ENCODE measurements around the gene OAS2. TPM values are rescaled to one million over a fixed set of nuclear protein-coding genes. Genes with fewer than 3 reads are reported as not detected.

The OAS2 gene
- total RNA-seq, 1 experiment from 2014 or later, result 0.25 TPM

DNA sequence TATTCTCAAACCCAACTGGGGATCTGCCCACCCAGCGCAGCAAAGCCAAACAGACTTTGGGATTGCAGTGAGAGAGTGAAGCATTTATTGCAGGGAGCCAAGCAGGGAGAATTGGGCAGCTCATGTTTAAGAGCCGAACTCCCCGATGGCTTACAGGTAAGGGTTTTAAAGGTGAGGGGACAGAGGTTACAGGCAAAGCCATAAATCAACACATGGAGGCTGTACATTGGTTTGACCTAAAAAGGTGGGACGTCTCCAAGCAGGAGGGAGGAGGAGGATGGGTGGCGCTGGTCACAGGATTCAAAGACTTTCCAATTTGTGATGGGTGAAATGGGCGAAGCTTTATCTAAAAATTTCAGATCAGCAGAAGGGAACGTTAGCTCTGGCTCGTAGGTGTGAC lies 18.2 kb downstream of the OAS2 start:
- no TSS peak for BruUV-seq (replicated peaks)
- no peaks in the 10 kb centered on the region for H3K36me3 Mint-ChIP-seq (ENCODE audit: insufficient read depth, unreplicated experiment)
- ChIA-PET POLR2A (no interaction called here), CTCF (no interaction called here)
- no peak overlapping the region for H3K4me3 Mint-ChIP-seq (ENCODE audit: unreplicated experiment)
- Histone ChIP-seq H3K4me1 (no peaks in the 10 kb centered on the region), H3K36me3 (ENCODE audit: control insufficient read depth, insufficient read depth, low read length) (no peaks in the 10 kb centered on the region; the same call in 1 of the 2 replicates), H3K27me3 (replicated peaks; ENCODE audit: control insufficient read depth, insufficient read depth, low read length) (no peaks in the 10 kb centered on the region), H3K4me3 (ENCODE audit: low read depth, low read length) (no peak overlapping the region), H3K9me3 (peaks cover 7% of the 10 kb centered on the region; the same call in 1 of the 2 replicates)
- H3K27ac Mint-ChIP-seq (ENCODE audit: unreplicated experiment), result no peak overlapping the region
- H3K9me3 Mint-ChIP-seq (ENCODE audit: unreplicated experiment), result peaks cover 17% of the 10 kb centered on the region
- TF ChIP-seq, protein P1, sequence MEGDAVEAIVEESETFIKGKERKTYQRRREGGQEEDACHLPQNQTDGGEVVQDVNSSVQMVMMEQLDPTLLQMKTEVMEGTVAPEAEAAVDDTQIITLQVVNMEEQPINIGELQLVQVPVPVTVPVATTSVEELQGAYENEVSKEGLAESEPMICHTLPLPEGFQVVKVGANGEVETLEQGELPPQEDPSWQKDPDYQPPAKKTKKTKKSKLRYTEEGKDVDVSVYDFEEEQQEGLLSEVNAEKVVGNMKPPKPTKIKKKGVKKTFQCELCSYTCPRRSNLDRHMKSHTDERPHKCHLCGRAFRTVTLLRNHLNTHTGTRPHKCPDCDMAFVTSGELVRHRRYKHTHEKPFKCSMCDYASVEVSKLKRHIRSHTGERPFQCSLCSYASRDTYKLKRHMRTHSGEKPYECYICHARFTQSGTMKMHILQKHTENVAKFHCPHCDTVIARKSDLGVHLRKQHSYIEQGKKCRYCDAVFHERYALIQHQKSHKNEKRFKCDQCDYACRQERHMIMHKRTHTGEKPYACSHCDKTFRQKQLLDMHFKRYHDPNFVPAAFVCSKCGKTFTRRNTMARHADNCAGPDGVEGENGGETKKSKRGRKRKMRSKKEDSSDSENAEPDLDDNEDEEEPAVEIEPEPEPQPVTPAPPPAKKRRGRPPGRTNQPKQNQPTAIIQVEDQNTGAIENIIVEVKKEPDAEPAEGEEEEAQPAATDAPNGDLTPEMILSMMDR (IDR thresholded peaks at IDR 0.05; ENCODE audit: insufficient read depth in 1 of 2, low read depth in 1 of 2, low read length in 1 of 2, severe bottlenecking in 1 of 2, unreplicated experiment in 1 of 2), result no peak
- intact Hi-C loops (cut with micrococcal nuclease; ENCODE audit: unreplicated experiment), result no loop called here
- no peaks in the 10 kb centered on the region for H3K4me1 Mint-ChIP-seq (ENCODE audit: low read depth, unreplicated experiment)
- no peak for DNase-seq
- peaks cover 4% of the 10 kb centered on the region for H3K27me3 Mint-ChIP-seq (ENCODE audit: insufficient read depth, unreplicated experiment)

DNA sequence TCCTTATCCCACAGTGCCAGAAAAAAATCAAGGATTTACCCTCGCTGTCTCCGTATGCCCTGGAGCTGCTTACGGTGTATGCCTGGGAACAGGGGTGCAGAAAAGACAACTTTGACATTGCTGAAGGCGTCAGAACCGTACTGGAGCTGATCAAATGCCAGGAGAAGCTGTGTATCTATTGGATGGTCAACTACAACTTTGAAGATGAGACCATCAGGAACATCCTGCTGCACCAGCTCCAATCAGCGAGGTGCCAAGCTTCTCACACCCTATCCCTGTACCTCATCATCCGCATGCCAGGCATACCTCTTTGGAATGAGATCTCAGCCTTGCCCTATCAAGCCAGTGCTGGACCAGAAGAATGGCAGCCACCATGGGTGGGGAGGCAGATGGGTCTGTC lies 19.2 kb downstream of the OAS2 start:
- no peaks in the 10 kb centered on the region for H3K27me3 ChIP-seq (replicated peaks; ENCODE audit: control insufficient read depth, insufficient read depth, low read length)
- BruUV-seq (replicated peaks), result no TSS peak
- peaks cover 6% of the 10 kb centered on the region; the same call in 1 of the 2 replicates for H3K9me3 ChIP-seq
- no peak for DNase-seq
- no peaks in the 10 kb centered on the region; the same call in 1 of the 2 replicates for H3K36me3 ChIP-seq (ENCODE audit: control insufficient read depth, insufficient read depth, low read length)
- H3K4me1 Mint-ChIP-seq (ENCODE audit: low read depth, unreplicated experiment), result peaks cover 5% of the 10 kb centered on the region
- ChIA-PET CTCF (no interaction called here), POLR2A (no interaction called here)
- intact Hi-C loops (cut with micrococcal nuclease; ENCODE audit: unreplicated experiment), result no loop called here
- TF ChIP-seq, protein P1 (IDR thresholded peaks at IDR 0.05; ENCODE audit: insufficient read depth in 1 of 2, low read depth in 1 of 2, low read length in 1 of 2, severe bottlenecking in 1 of 2, unreplicated experiment in 1 of 2), result no peak
- H3K27me3 Mint-ChIP-seq (ENCODE audit: insufficient read depth, unreplicated experiment), result peaks cover 4% of the 10 kb centered on the region
- H3K9me3 Mint-ChIP-seq (ENCODE audit: unreplicated experiment), result peaks cover 10% of the 10 kb centered on the region
- no peaks in the 10 kb centered on the region for H3K4me1 ChIP-seq
- no peak overlapping the region for H3K4me3 Mint-ChIP-seq (ENCODE audit: unreplicated experiment)
- H3K27ac Mint-ChIP-seq (ENCODE audit: unreplicated experiment), result no peak overlapping the region
- no peak overlapping the region for H3K4me3 ChIP-seq (ENCODE audit: low read depth, low read length)
- H3K36me3 Mint-ChIP-seq (ENCODE audit: insufficient read depth, unreplicated experiment), result no peaks in the 10 kb centered on the region

DNA sequence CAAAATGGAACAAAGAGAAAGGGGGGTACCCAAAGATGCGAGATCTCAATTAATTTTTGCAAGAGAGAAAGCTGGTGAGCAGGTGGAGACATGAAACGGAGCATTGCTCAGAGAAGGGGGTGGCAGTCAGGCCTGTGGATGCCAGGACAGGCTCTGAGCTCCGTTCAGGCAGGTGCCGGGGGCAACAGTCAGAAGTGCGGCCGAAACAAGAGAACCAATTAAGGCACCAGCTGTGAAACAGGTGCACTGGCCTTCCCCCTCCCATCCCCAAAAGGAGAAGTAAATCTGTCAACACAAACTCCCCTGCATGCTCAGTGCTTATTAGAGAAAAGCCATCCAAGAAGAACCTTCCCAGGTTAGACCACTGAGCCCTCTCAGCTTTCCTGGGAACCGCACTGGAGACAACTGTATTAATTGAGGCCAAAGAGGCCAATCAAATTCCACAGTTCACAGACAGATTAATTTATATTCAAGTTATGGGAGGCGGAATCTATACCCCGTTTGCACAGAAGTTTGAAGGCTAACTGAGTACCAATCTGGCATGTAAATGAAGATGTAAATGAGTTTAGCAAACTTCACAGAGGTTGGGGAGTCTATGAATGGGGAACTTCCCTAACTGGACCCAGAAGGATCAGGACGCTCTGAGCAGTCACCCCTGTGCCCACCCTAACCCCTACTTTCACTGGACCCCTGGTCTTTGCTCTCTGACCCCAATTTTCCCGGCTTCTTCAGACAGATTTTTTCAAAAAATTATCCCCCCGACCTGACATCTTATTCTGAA lies 20.9 kb downstream of the OAS2 start:
- no peak overlapping the region for H3K4me3 ChIP-seq (ENCODE audit: low read depth, low read length)
- Mint-ChIP-seq H3K9me3 (ENCODE audit: unreplicated experiment) (peaks cover 10% of the 10 kb centered on the region), H3K36me3 (ENCODE audit: insufficient read depth, unreplicated experiment) (no peaks in the 10 kb centered on the region), H3K4me3 (ENCODE audit: unreplicated experiment) (no peak overlapping the region), H3K27ac (ENCODE audit: unreplicated experiment) (no peak overlapping the region), H3K4me1 (ENCODE audit: low read depth, unreplicated experiment) (peaks cover 6% of the 10 kb centered on the region), H3K27me3 (ENCODE audit: insufficient read depth, unreplicated experiment) (peaks cover 9% of the 10 kb centered on the region)
- BruUV-seq (replicated peaks), result no TSS peak
- H3K9me3 ChIP-seq, result no peaks in the 10 kb centered on the region
- H3K4me1 ChIP-seq, result no peaks in the 10 kb centered on the region
- no peaks in the 10 kb centered on the region for H3K27me3 ChIP-seq (replicated peaks; ENCODE audit: control insufficient read depth, insufficient read depth, low read length)
- ChIA-PET POLR2A (interaction anchor here (0.6 kb wide), 1 partner anchor 1830 kb away, joined by 3 read pairs; no protein-coding TSS in a partner anchor), CTCF (no interaction called here)
- H3K36me3 ChIP-seq (ENCODE audit: control insufficient read depth, insufficient read depth, low read length), result no peaks in the 10 kb centered on the region; the same call in 1 of the 2 replicates
- intact Hi-C loops (cut with micrococcal nuclease; ENCODE audit: unreplicated experiment), result no loop called here
- TF ChIP-seq, protein P1 (IDR thresholded peaks at IDR 0.05; ENCODE audit: insufficient read depth in 1 of 2, low read depth in 1 of 2, low read length in 1 of 2, severe bottlenecking in 1 of 2, unreplicated experiment in 1 of 2), result no peak
- no peak for DNase-seq
